ENCODE results near the gene PCDHA6. TPM values are rescaled to one million over a fixed set of nuclear protein-coding genes. Genes with fewer than 3 reads are reported as not detected.
"Not testable (repeated sequence)": the region's sequence is repeated elsewhere in the genome, so short reads cannot be mapped to it uniquely, and the experiment has no call there.

The PCDHA6 gene
- total RNA-seq, 1 donor from 2014 or later = 1.2 TPM

GRCh38 chr5:140828362-140828737 lies 590 bp downstream of the PCDHA6 start:
- H3K4me3 ChIP-seq = peak overlapping the region in 1 of 2 donors; percentile 24

GRCh38 chr5:140829511-140830501 lies 2.0 kb downstream of the PCDHA6 start:
- H3K27me3 ChIP-seq; H3K9me3 ChIP-seq; H3K4me1 ChIP-seq; DNase-seq (ENCODE audit: extremely low spot score in 2 of 2); H3K36me3 ChIP-seq; intact Hi-C loops (cut with DNase I); H3K27ac ChIP-seq; H3K4me3 ChIP-seq: not testable (repeated sequence)

More at GRCh38 chr5:140828362-140828737, 590 bp downstream of the PCDHA6 start:
- H3K27ac ChIP-seq = no peak overlapping the region
- H3K4me1 ChIP-seq = no peaks in the 10 kb centered on the region
- H3K27me3 ChIP-seq = no peaks in the 10 kb centered on the region
- TF ChIP-seq POLR2AphosphoS5 (IDR thresholded peaks at IDR 0.05; ENCODE audit: insufficient read depth in 1 of 2, low read depth in 1 of 2) (no peak), POLR2A (IDR thresholded peaks at IDR 0.05) (no peak), CTCF (IDR thresholded peaks at IDR 0.05) (no peak)
- H3K36me3 ChIP-seq = no peaks in the 10 kb centered on the region
- no peaks in the 10 kb centered on the region for H3K9me3 ChIP-seq
- intact Hi-C loops (cut with DNase I) = no loop called here
- no peak for DNase-seq (ENCODE audit: extremely low spot score in 2 of 2)

GRCh38 chr5:140833993-140834392 lies 6.2 kb downstream of the PCDHA6 start, which contains the start of gene PCDHA7:
PCDHA7 (plus strand) TSS chr5:140834269; CDS start chr5:140834384, 115 bp downstream.
- no peaks in the 10 kb centered on the region for H3K27me3 ChIP-seq
- no peaks in the 10 kb centered on the region for H3K4me1 ChIP-seq
- DNase-seq (ENCODE audit: extremely low spot score in 2 of 2) = no peak
- intact Hi-C loops (cut with DNase I) = no loop called here
- no peak for TF ChIP-seq POLR2A (IDR thresholded peaks at IDR 0.05)
- no peak for TF ChIP-seq POLR2AphosphoS5 (IDR thresholded peaks at IDR 0.05; ENCODE audit: insufficient read depth in 1 of 2, low read depth in 1 of 2)
- TF ChIP-seq CTCF (IDR thresholded peaks at IDR 0.05) = no peak
- no peaks in the 10 kb centered on the region for H3K36me3 ChIP-seq
- no peak within 1 kb of the TSS for H3K27ac ChIP-seq
- peak within 1 kb of the TSS; percentile 13 to 16 for H3K4me3 ChIP-seq
- H3K9me3 ChIP-seq = no peaks in the 10 kb centered on the region

- H3K27ac ChIP-seq; H3K36me3 ChIP-seq; intact Hi-C loops (cut with DNase I); DNase-seq (ENCODE audit: extremely low spot score in 2 of 2); H3K9me3 ChIP-seq; H3K4me1 ChIP-seq; H3K27me3 ChIP-seq: not testable (repeated sequence)
- peak overlapping the region; percentile 13 to 16 for H3K4me3 ChIP-seq
Measured at GRCh38 chr5:140834439-140835008, 6.8 kb downstream of the PCDHA6 start.

- intact Hi-C loops (cut with DNase I) = no loop called here
- no peaks in the 10 kb centered on the region for H3K27me3 ChIP-seq
- no peaks in the 10 kb centered on the region for H3K9me3 ChIP-seq
- DNase-seq (ENCODE audit: extremely low spot score in 2 of 2) = peak in 1 of 2 donors; percentile 74
- no peaks in the 10 kb centered on the region for H3K36me3 ChIP-seq
- TF ChIP-seq CTCF (IDR thresholded peaks at IDR 0.05) = no peak
- TF ChIP-seq POLR2A (IDR thresholded peaks at IDR 0.05) = no peak
- TF ChIP-seq POLR2AphosphoS5 (IDR thresholded peaks at IDR 0.05; ENCODE audit: insufficient read depth in 1 of 2, low read depth in 1 of 2) = no peak
- no peaks in the 10 kb centered on the region for H3K4me1 ChIP-seq
- no peak overlapping the region for H3K4me3 ChIP-seq
- no peak overlapping the region for H3K27ac ChIP-seq
Measured at GRCh38 chr5:140835622-140836510, 8.1 kb downstream of the PCDHA6 start.
